Caco-2 (cell line): ENCODE data around the gene SLC2A4. TPM values are rescaled to one million over a fixed set of nuclear protein-coding genes. Genes with fewer than 3 reads are reported as not detected.

ENCODE experiments used
- BruUV-seq: library from RNA; stranded (reverse); fragments of 400-500 nt; replicated peaks from 2 replicates; lab custom pipeline; 2021; lab: Mats Ljungman, UMichigan
- CTCF ChIA-PET: fragments of 300-600 bp; sonication (Branson Sonifier 250); formaldehyde crosslinking; loops from one replicate; lab custom pipeline; 2022; ENCODE audit warnings: antibody characterized with exemption; lab: Charles Lee
- POLR2A ChIA-PET: fragments of 300-600 bp; sonication (Branson Sonifier 250); formaldehyde crosslinking; loops from one replicate; lab custom pipeline; 2022; ENCODE audit warnings: antibody characterized with exemption; lab: Charles Lee
- DNase-seq, 2 experiments: peaks; one replicate each; pipeline versions ENCODE4 v3.0.0 to v3.0.0-alpha.2; 2020 to 2022
- H3K27me3 ChIP-seq: replicated peaks from 2 replicates; pipeline ENCODE4 v1.6.0; 2011; ENCODE audit warnings: low read length; ENCODE audit not compliant: control insufficient read depth, insufficient read depth
- H3K36me3 ChIP-seq: 2 replicates; pipeline ENCODE4 v1.5.1; 2011; ENCODE audit warnings: low read length; ENCODE audit not compliant: control insufficient read depth, insufficient read depth
- H3K4me1 ChIP-seq: fragments of 250-450 bp; sonication (Bioruptor Pico); 2 replicates; pipeline ENCODE4 v1.5.1; 2020; ENCODE audit warnings: mild to moderate bottlenecking
- H3K4me3 ChIP-seq: 2 replicates; pipeline ENCODE4 v1.5.1; 2011; ENCODE audit warnings: low read depth, mild to moderate bottlenecking, control low read depth, low read length
- H3K9me3 ChIP-seq: fragments of 250-450 bp; sonication (Bioruptor Pico); 2 replicates; pipeline ENCODE4 v1.5.1; 2020; ENCODE audit warnings: mild to moderate bottlenecking, moderate library complexity
- H3K27ac Mint-ChIP-seq: one replicate; pipeline ENCODE4 v1.8.0; 2022; ENCODE audit warnings: mixed read lengths; ENCODE audit not compliant: unreplicated experiment
- H3K27me3 Mint-ChIP-seq: one replicate; pipeline ENCODE4 v1.8.0; 2022; ENCODE audit warnings: mixed read lengths; ENCODE audit not compliant: insufficient read depth, unreplicated experiment
- H3K36me3 Mint-ChIP-seq: one replicate; pipeline ENCODE4 v1.8.0; 2022; ENCODE audit warnings: mild to moderate bottlenecking, mixed read lengths; ENCODE audit not compliant: insufficient read depth, unreplicated experiment
- H3K4me1 Mint-ChIP-seq: one replicate; pipeline ENCODE4 v1.8.0; 2022; ENCODE audit warnings: low read depth, mixed read lengths; ENCODE audit not compliant: unreplicated experiment
- H3K4me3 Mint-ChIP-seq: one replicate; pipeline ENCODE4 v1.8.0; 2022; ENCODE audit warnings: mild to moderate bottlenecking, moderate library complexity, mixed read lengths; ENCODE audit not compliant: unreplicated experiment
- H3K9me3 Mint-ChIP-seq: one replicate; pipeline ENCODE4 v1.8.0; 2022; ENCODE audit warnings: mixed read lengths; ENCODE audit not compliant: unreplicated experiment
- CTCF ChIP-seq, 2 experiments: fragments of 200-600 bp in 1 of 2; IDR thresholded peaks; 1 replicate in 1 of 2; 2 replicates in 1 of 2; pipeline versions ENCODE4 v1.5.1 to v1.8.0; 2011 to 2022; ENCODE audit warnings: antibody characterized with exemption in 1 of 2, control low read depth in 1 of 2, inconsistent platforms in 1 of 2, low read depth in 1 of 2, low read length in 1 of 2, mild to moderate bottlenecking in 1 of 2, moderate library complexity in 1 of 2; ENCODE audit not compliant: insufficient read depth in 1 of 2, severe bottlenecking in 1 of 2, unreplicated experiment in 1 of 2
- intact Hi-C: fragments of 100-400 bp; cut with micrococcal nuclease; formaldehyde crosslinking; loops from one replicate; pipeline ENCODE4 v1.10.0; 2022; ENCODE audit not compliant: unreplicated experiment
- total RNA-seq: library from RNA; stranded (reverse); gene quantifications from 2 replicates; pipeline ENCODE4 v1.2.3, GENCODE V29; 2022

SLC2A4 gene
- total RNA-seq, 1 experiment from 2014 or later: 0.88 TPM

GRCh38 chr17:7325031-7325528 lies 43.6 kb downstream of the SLC2A4 start:
- CTCF ChIA-PET: no interaction called here
- no peak for TF ChIP-seq CTCF (IDR thresholded peaks at IDR 0.05; ENCODE audit: insufficient read depth in 1 of 2, low read depth in 1 of 2, low read length in 1 of 2, severe bottlenecking in 1 of 2, unreplicated experiment in 1 of 2)
- H3K36me3 Mint-ChIP-seq: peaks cover 9% of the 10 kb centered on the region

GRCh38 chr17:7326186-7326585 lies 44.7 kb downstream of the SLC2A4 start:
- Mint-ChIP-seq H3K27me3 (no peaks in the 10 kb centered on the region), H3K36me3 (peaks cover 11% of the 10 kb centered on the region), H3K9me3 (no peaks in the 10 kb centered on the region), H3K4me1 (peaks cover 10% of the 10 kb centered on the region), H3K4me3 (no peak overlapping the region), H3K27ac (no peak overlapping the region)
- intact Hi-C loops: no loop called here
- no peak for DNase-seq
- H3K36me3 ChIP-seq: no peaks in the 10 kb centered on the region; the same call in 1 of the 2 replicates
- 0 out of 2 replicates have a peak, but pooled peaks cover 4% of the 10 kb centered on the region for H3K4me1 ChIP-seq
- TF ChIP-seq CTCF (IDR thresholded peaks at IDR 0.05; ENCODE audit: insufficient read depth in 1 of 2, low read depth in 1 of 2, low read length in 1 of 2, severe bottlenecking in 1 of 2, unreplicated experiment in 1 of 2): no peak
- H3K9me3 ChIP-seq: no peaks in the 10 kb centered on the region
- H3K27me3 ChIP-seq: no peaks in the 10 kb centered on the region
- no peak overlapping the region for H3K4me3 ChIP-seq
- ChIA-PET CTCF (no interaction called here), POLR2A (no interaction called here)
- no TSS peak for BruUV-seq

More at GRCh38 chr17:7325031-7325528, 43.6 kb downstream of the SLC2A4 start:
- Mint-ChIP-seq H3K4me1 (peaks cover 10% of the 10 kb centered on the region), H3K9me3 (no peaks in the 10 kb centered on the region), H3K27me3 (no peaks in the 10 kb centered on the region), H3K27ac (no peak overlapping the region), H3K4me3 (no peak overlapping the region)
- H3K27me3 ChIP-seq: no peaks in the 10 kb centered on the region
- intact Hi-C loops: no loop called here
- H3K9me3 ChIP-seq: no peaks in the 10 kb centered on the region
- no peak for DNase-seq
- H3K4me1 ChIP-seq: no peaks in the 10 kb centered on the region
- POLR2A ChIA-PET: no interaction called here
- no TSS peak for BruUV-seq
- no peaks in the 10 kb centered on the region; the same call in 1 of the 2 replicates for H3K36me3 ChIP-seq
- no peak overlapping the region for H3K4me3 ChIP-seq

GRCh38 chr17:7327056-7327455 lies 45.5 kb downstream of the SLC2A4 start:
- no peaks in the 10 kb centered on the region; the same call in 1 of the 2 replicates for H3K36me3 ChIP-seq
- H3K4me3 Mint-ChIP-seq: no peak overlapping the region
- POLR2A ChIA-PET: no interaction called here

More at GRCh38 chr17:7327056-7327455, 45.5 kb downstream of the SLC2A4 start:
- no peak for DNase-seq
- no peak overlapping the region for H3K4me3 ChIP-seq
- H3K36me3 Mint-ChIP-seq: peaks cover 11% of the 10 kb centered on the region
- H3K4me1 ChIP-seq: 0 out of 2 replicates have a peak, but pooled peaks cover 4% of the 10 kb centered on the region
- H3K4me1 Mint-ChIP-seq: peaks cover 10% of the 10 kb centered on the region
- no peaks in the 10 kb centered on the region for H3K9me3 ChIP-seq
- H3K27me3 ChIP-seq: no peaks in the 10 kb centered on the region
- no peak overlapping the region for H3K27ac Mint-ChIP-seq
- TF ChIP-seq CTCF (IDR thresholded peaks at IDR 0.05; ENCODE audit: insufficient read depth in 1 of 2, low read depth in 1 of 2, low read length in 1 of 2, severe bottlenecking in 1 of 2, unreplicated experiment in 1 of 2): no peak
- H3K9me3 Mint-ChIP-seq: no peaks in the 10 kb centered on the region
- intact Hi-C loops: no loop called here
- H3K27me3 Mint-ChIP-seq: no peaks in the 10 kb centered on the region
- no TSS peak for BruUV-seq
- CTCF ChIA-PET: no interaction called here
